ENCODE measurements around the gene MAX. TPM values are rescaled to one million over a fixed set of nuclear protein-coding genes. Genes with fewer than 3 reads are reported as not detected.

MAX gene
- total RNA-seq, 1 donor from 2014 or later = 26.8 TPM

GRCh38 chr14:65110525-65110924, 8.2 kb upstream of the MAX start:
- DNase-seq (ENCODE audit: low spot score in 2 of 2) = no peak
- no peaks in the 10 kb centered on the region for H3K36me3 ChIP-seq
- intact Hi-C loops (cut with DNase I) = no loop called here
- no peak for TF ChIP-seq CTCF (IDR thresholded peaks at IDR 0.05)
- H3K4me1 ChIP-seq = no peaks in the 10 kb centered on the region
- H3K27ac ChIP-seq = no peak overlapping the region
- no peak overlapping the region for H3K4me3 ChIP-seq
- H3K27me3 ChIP-seq = no peaks in the 10 kb centered on the region
- H3K9me3 ChIP-seq = no peaks in the 10 kb centered on the region

- Histone ChIP-seq H3K27me3 (no peaks in the 10 kb centered on the region), H3K9me3 (no peaks in the 10 kb centered on the region), H3K4me1 (no peaks in the 10 kb centered on the region), H3K27ac (no peak overlapping the region), H3K4me3 (no peak overlapping the region), H3K36me3 (no peaks in the 10 kb centered on the region)
- no peak for TF ChIP-seq CTCF (IDR thresholded peaks at IDR 0.05)
- intact Hi-C loops (cut with DNase I) = loop anchor here (10.0 kb wide), 1 partner anchor 195 kb away; the partner anchor contains the start of gene CHURC1
- no peak for DNase-seq (ENCODE audit: low spot score in 2 of 2)
These were observed 7.0 kb upstream of the MAX start for GRCh38 chr14:65109357-65109756.

- Histone ChIP-seq H3K27me3 (no peaks in the 10 kb centered on the region), H3K36me3 (no peaks in the 10 kb centered on the region), H3K9me3 (no peaks in the 10 kb centered on the region), H3K4me3 (no peak overlapping the region), H3K4me1 (peaks cover 0 to 3% of the 10 kb centered on the region in 2 donors), H3K27ac (no peak overlapping the region)
- no peak for DNase-seq (ENCODE audit: low spot score in 2 of 2)
- intact Hi-C loops (cut with DNase I) = loop anchor here (10.0 kb wide), 1 partner anchor 192 kb away; the partner anchor contains the start of gene CHURC1
- no peak for TF ChIP-seq CTCF (IDR thresholded peaks at IDR 0.05)
These were observed 4.9 kb upstream of the MAX start for GRCh38 chr14:65107200-65107599.

GRCh38 chr14:65106736-65107135, 4.4 kb upstream of the MAX start:
- no peak for DNase-seq (ENCODE audit: low spot score in 2 of 2)
- H3K4me3 ChIP-seq = no peak overlapping the region
- no peaks in the 10 kb centered on the region for H3K27me3 ChIP-seq
- no peaks in the 10 kb centered on the region for H3K36me3 ChIP-seq
- intact Hi-C loops (cut with DNase I) = loop anchor here (10.0 kb wide), 1 partner anchor 192 kb away; the partner anchor contains the start of gene CHURC1
- no peak for TF ChIP-seq CTCF (IDR thresholded peaks at IDR 0.05)
- no peaks in the 10 kb centered on the region for H3K9me3 ChIP-seq
- H3K27ac ChIP-seq = no peak overlapping the region
- peaks cover 0 to 3% of the 10 kb centered on the region in 2 donors for H3K4me1 ChIP-seq

- TF ChIP-seq CTCF (IDR thresholded peaks at IDR 0.05) = no peak
- H3K4me3 ChIP-seq = no peak overlapping the region
- no peak overlapping the region for H3K27ac ChIP-seq
- H3K9me3 ChIP-seq = no peaks in the 10 kb centered on the region
- DNase-seq (ENCODE audit: low spot score in 2 of 2) = no peak
- H3K27me3 ChIP-seq = no peaks in the 10 kb centered on the region
- intact Hi-C loops (cut with DNase I) = loop anchor here (10.0 kb wide), 1 partner anchor 192 kb away; the partner anchor contains the start of gene CHURC1
- H3K4me1 ChIP-seq = peaks cover 0 to 5% of the 10 kb centered on the region in 2 donors
- H3K36me3 ChIP-seq = no peaks in the 10 kb centered on the region
These were observed 4.0 kb upstream of the MAX start for GRCh38 chr14:65106316-65106715.

GRCh38 chr14:65104791-65105190, 2.5 kb upstream of the MAX start:
- H3K36me3 ChIP-seq = no peaks in the 10 kb centered on the region
- H3K9me3 ChIP-seq = no peaks in the 10 kb centered on the region
- TF ChIP-seq CTCF (IDR thresholded peaks at IDR 0.05) = no peak
- H3K27me3 ChIP-seq = no peaks in the 10 kb centered on the region
- H3K27ac ChIP-seq = no peak overlapping the region
- intact Hi-C loops (cut with DNase I) = loop anchor here (5.0 to 10.0 kb wide), 2 partner anchors 190 to 717 kb away; partner anchors contain the start of genes CHURC1 and MTHFD1
- H3K4me1 ChIP-seq = peaks cover 0 to 19% of the 10 kb centered on the region in 2 donors
- no peak for DNase-seq (ENCODE audit: low spot score in 2 of 2)
- H3K4me3 ChIP-seq = no peak overlapping the region
